Measurements from ENCODE around the gene DGKB.

- TF ChIP-seq CTCF (IDR thresholded peaks at IDR 0.05) = no peak
- no peak for TF ChIP-seq POLR2A (IDR thresholded peaks at IDR 0.05)
Observed at GRCh38 chr7:14602851-14603250, 299.7 kb downstream of the DGKB start.
